HG03159 (cell line): Measurements from ENCODE around the gene HOXD12.

Source experiments
- ATAC-seq: cut with Tn5 transposase; IDR thresholded peaks from one replicate; pipeline ENCODE4 v1.9.1; 2021; ENCODE audit warnings: mild to moderate bottlenecking, moderate library complexity; ENCODE audit not compliant: unreplicated experiment

The HOXD12 gene

GRCh38 chr2:176147210-176147799 is 47.7 kb downstream of the HOXD12 start:
- no peak for ATAC-seq

GRCh38 chr2:176147800-176148496 is 48.4 kb downstream of the HOXD12 start:
- no peak for ATAC-seq

GRCh38 chr2:176148751-176149421 is 49.3 kb downstream of the HOXD12 start:
- ATAC-seq: no peak

GRCh38 chr2:176149481-176149938 is 49.9 kb downstream of the HOXD12 start:
- no peak for ATAC-seq

- no peak for ATAC-seq
These were observed 50.5 kb downstream of the HOXD12 start for GRCh38 chr2:176149939-176150583.

GRCh38 chr2:176150584-176151441 is 51.2 kb downstream of the HOXD12 start:
- no peak for ATAC-seq

- no peak for ATAC-seq
These were observed 52.1 kb downstream of the HOXD12 start, which contains the start of gene HOXD4 for GRCh38 chr2:176151442-176152287. Gene HOXD4 (plus strand): TSS chr2:176151550. CDS start chr2:176151634, 84 bp downstream.
